PFSK-1 (cell line): Measurements from ENCODE around the gene SLC36A1.

Source experiments
- SIN3A ChIP-seq: IDR thresholded peaks from 2 replicates; pipeline ENCODE4 v1.6.1; 2012; ENCODE audit warnings: mild to moderate bottlenecking, low read length, moderate library complexity, borderline replicate concordance; ENCODE audit not compliant: insufficient read depth
- TAF1 ChIP-seq: IDR thresholded peaks from 2 replicates; pipeline ENCODE4 v1.6.1; 2012; ENCODE audit warnings: low read length, control low read depth, borderline replicate concordance; ENCODE audit not compliant: insufficient read depth
- TF ChIP-seq, protein P1 (sequence below), 2 experiments: IDR thresholded peaks; 2 replicates each; pipeline versions ENCODE4 v1.6.1 to v1.8.0; 2011 to 2012; ENCODE audit warnings: low read depth in 2 of 2, low read length in 2 of 2, control low read depth in 1 of 2, inconsistent platforms in 1 of 2, mild to moderate bottlenecking in 1 of 2, moderate library complexity in 1 of 2; ENCODE audit not compliant: insufficient read depth in 1 of 2

DNA sequence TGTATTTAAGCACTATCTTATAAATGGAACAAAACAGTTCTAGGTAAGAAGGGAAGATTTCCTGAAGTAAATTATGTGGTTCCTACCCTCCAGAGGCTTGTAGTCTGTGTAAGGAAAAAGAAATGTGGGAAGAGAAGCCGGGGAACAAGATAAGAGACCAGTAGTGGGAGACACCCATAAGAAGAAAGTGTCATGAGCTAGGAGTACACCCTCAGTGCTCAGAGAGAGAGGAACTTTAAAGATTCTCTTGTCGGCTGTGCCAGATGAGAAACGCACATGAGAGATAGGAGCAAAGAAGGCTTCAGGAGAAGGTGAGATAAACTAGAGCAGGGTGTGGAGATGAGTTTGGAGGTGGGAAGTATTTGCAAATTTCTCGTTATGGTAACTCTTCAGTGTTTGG, 18.1 kb downstream of the SLC36A1 start:
- TF ChIP-seq TAF1, result no peak
- no peak for TF ChIP-seq SIN3A
- TF ChIP-seq, protein P1, sequence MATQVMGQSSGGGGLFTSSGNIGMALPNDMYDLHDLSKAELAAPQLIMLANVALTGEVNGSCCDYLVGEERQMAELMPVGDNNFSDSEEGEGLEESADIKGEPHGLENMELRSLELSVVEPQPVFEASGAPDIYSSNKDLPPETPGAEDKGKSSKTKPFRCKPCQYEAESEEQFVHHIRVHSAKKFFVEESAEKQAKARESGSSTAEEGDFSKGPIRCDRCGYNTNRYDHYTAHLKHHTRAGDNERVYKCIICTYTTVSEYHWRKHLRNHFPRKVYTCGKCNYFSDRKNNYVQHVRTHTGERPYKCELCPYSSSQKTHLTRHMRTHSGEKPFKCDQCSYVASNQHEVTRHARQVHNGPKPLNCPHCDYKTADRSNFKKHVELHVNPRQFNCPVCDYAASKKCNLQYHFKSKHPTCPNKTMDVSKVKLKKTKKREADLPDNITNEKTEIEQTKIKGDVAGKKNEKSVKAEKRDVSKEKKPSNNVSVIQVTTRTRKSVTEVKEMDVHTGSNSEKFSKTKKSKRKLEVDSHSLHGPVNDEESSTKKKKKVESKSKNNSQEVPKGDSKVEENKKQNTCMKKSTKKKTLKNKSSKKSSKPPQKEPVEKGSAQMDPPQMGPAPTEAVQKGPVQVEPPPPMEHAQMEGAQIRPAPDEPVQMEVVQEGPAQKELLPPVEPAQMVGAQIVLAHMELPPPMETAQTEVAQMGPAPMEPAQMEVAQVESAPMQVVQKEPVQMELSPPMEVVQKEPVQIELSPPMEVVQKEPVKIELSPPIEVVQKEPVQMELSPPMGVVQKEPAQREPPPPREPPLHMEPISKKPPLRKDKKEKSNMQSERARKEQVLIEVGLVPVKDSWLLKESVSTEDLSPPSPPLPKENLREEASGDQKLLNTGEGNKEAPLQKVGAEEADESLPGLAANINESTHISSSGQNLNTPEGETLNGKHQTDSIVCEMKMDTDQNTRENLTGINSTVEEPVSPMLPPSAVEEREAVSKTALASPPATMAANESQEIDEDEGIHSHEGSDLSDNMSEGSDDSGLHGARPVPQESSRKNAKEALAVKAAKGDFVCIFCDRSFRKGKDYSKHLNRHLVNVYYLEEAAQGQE (IDR thresholded peaks at IDR 0.05; ENCODE audit: insufficient read depth in 1 of 2, low read depth in 2 of 2, low read length in 2 of 2), result no peak
